IMR-90 (cell line): ENCODE results near the gene FNDC3B. TPM values are rescaled to one million over a fixed set of nuclear protein-coding genes. Genes with fewer than 3 reads are reported as not detected.

Experiments used
- ATAC-seq: fragments of 200-7000 bp; cut with Tn5 transposase; 2 replicates; pipeline ENCODE4 v1.9.1; 2020; ENCODE audit warnings: low read depth, mild to moderate bottlenecking, moderate library complexity
- BruUV-seq: library from RNA; stranded (reverse); fragments of 400-500 nt; replicated peaks from 2 replicates; lab custom pipeline; 2021; lab: Mats Ljungman, UMichigan
- CTCF ChIA-PET: fragments of 300-600 bp; formaldehyde crosslinking; extraction: SDS; loops from one replicate; lab custom pipeline; 2021; ENCODE audit warnings: antibody characterized with exemption; lab: Yijun Ruan, JAX
- POLR2A ChIA-PET: fragments of 300-600 bp; sonication (Branson Sonifier 250); formaldehyde crosslinking; loops from one replicate; lab custom pipeline; 2022; ENCODE audit warnings: antibody characterized with exemption; ENCODE audit not compliant: unreplicated experiment; lab: Charles Lee
- DNase-seq: peaks from one replicate; pipeline ENCODE4 v3.0.0; 2013
- H2AFZ ChIP-seq: replicated peaks from 2 replicates; pipeline ENCODE3; 2013; ENCODE audit warnings: low read length, mild to moderate bottlenecking; ENCODE audit not compliant: poor library complexity
- H2AK5ac ChIP-seq: 2 replicates; pipeline ENCODE4 v1.6.1; 2013; ENCODE audit warnings: low read depth, low read length, inconsistent platforms
- H2AK9ac ChIP-seq: replicated peaks from 2 replicates; pipeline ENCODE3; 2013; ENCODE audit warnings: mild to moderate bottlenecking, low read depth, low read length, moderate library complexity; ENCODE audit not compliant: poor library complexity
- H2BK120ac ChIP-seq: 2 replicates; pipeline ENCODE4 v1.6.1; 2013; ENCODE audit warnings: low read depth, low read length, inconsistent platforms
- H2BK15ac ChIP-seq: 3 replicates; pipeline ENCODE4 v1.6.1; 2013; ENCODE audit warnings: low read depth, low read length, inconsistent platforms
- H2BK20ac ChIP-seq: 2 replicates; pipeline ENCODE4 v1.6.1; 2013; ENCODE audit warnings: low read depth, mild to moderate bottlenecking, inconsistent platforms, low read length, moderate library complexity
- H2BK5ac ChIP-seq: 2 replicates; pipeline ENCODE4 v1.6.1; 2013; ENCODE audit warnings: mild to moderate bottlenecking, low read depth, low read length, inconsistent platforms; ENCODE audit not compliant: poor library complexity, severe bottlenecking
- H3K14ac ChIP-seq: replicated peaks from 2 replicates; pipeline ENCODE4 v1.6.1; 2013; ENCODE audit warnings: low read depth, low read length, inconsistent platforms
- H3K18ac ChIP-seq: 2 replicates; pipeline ENCODE4 v1.6.1; 2013; ENCODE audit warnings: low read depth, low read length, control low read depth
- H3K23ac ChIP-seq: 2 replicates; pipeline ENCODE4 v1.6.1; 2013; ENCODE audit warnings: low read depth, low read length, inconsistent platforms
- H3K27ac ChIP-seq: 2 replicates; pipeline ENCODE4 v1.5.1; 2013; ENCODE audit warnings: mild to moderate bottlenecking, control low read depth, low read length; ENCODE audit not compliant: insufficient read depth
- H3K27me3 ChIP-seq: 2 replicates; pipeline ENCODE4 v1.6.1; 2013; ENCODE audit warnings: low read length; ENCODE audit not compliant: control insufficient read depth, insufficient read depth
- H3K36me3 ChIP-seq: 2 replicates; pipeline ENCODE4 v1.6.1; 2013; ENCODE audit warnings: low read length, mixed read lengths; ENCODE audit not compliant: control insufficient read depth, insufficient read depth
- H3K4ac ChIP-seq: 2 replicates; pipeline ENCODE4 v1.6.1; 2013; ENCODE audit warnings: low read depth, low read length, inconsistent platforms
- H3K4me1 ChIP-seq: 2 replicates; pipeline ENCODE4 v1.6.1; 2013; ENCODE audit warnings: low read length, mixed read lengths; ENCODE audit not compliant: control insufficient read depth, insufficient read depth
- H3K4me2 ChIP-seq: 2 replicates; pipeline ENCODE4 v1.6.1; 2013; ENCODE audit warnings: low read depth, mild to moderate bottlenecking, control low read depth, low read length, moderate library complexity
- H3K4me3 ChIP-seq: 2 replicates; pipeline ENCODE4 v1.5.1; 2013; ENCODE audit warnings: low read depth, mild to moderate bottlenecking, control low read depth, low read length, moderate library complexity; ENCODE audit not compliant: insufficient read depth
- H3K56ac ChIP-seq: 2 replicates; pipeline ENCODE4 v1.6.1; 2013; ENCODE audit warnings: low read length, inconsistent platforms; ENCODE audit not compliant: insufficient read depth; ENCODE audit errors: extremely low read depth
- H3K79me1 ChIP-seq, 2 experiments: 2 replicates each; pipeline ENCODE4 v1.6.1; 2013; ENCODE audit warnings: low read length in 2 of 2, inconsistent platforms in 1 of 2, low read depth in 1 of 2
- H3K9ac ChIP-seq: 2 replicates; pipeline ENCODE4 v1.6.1; 2013; ENCODE audit warnings: low read depth, low read length, control low read depth
- H3K9me1 ChIP-seq: 2 replicates; pipeline ENCODE4 v1.6.1; 2013; ENCODE audit warnings: low read length, inconsistent platforms; ENCODE audit not compliant: insufficient read depth
- H3K9me3 ChIP-seq: 2 replicates; pipeline ENCODE4 v1.6.1; 2013; ENCODE audit warnings: low read length; ENCODE audit not compliant: control insufficient read depth, insufficient read depth
- H4K20me1 ChIP-seq: 2 replicates; pipeline ENCODE4 v1.6.1; 2013; ENCODE audit warnings: low read length, inconsistent platforms; ENCODE audit not compliant: insufficient read depth
- H4K5ac ChIP-seq: 2 replicates; pipeline ENCODE4 v1.6.1; 2013; ENCODE audit warnings: mild to moderate bottlenecking, low read depth, low read length, control low read depth
- H4K8ac ChIP-seq, 2 experiments: 2 replicates each; pipeline ENCODE4 v1.6.1; 2013; ENCODE audit warnings: low read depth in 2 of 2, low read length in 2 of 2, control low read depth in 1 of 2, inconsistent platforms in 1 of 2
- H4K91ac ChIP-seq: 2 replicates; pipeline ENCODE4 v1.6.1; 2013; ENCODE audit warnings: low read depth, low read length, inconsistent platforms; ENCODE audit not compliant: insufficient read depth
- BHLHE40 ChIP-seq: fragments of 150-350 bp; IDR thresholded peaks from 2 replicates; pipeline ENCODE4 v1.6.1; 2016; ENCODE audit warnings: mild to moderate bottlenecking, low read depth, low read length
- CEBPB ChIP-seq: IDR thresholded peaks from 2 replicates; pipeline ENCODE4 v1.6.1; 2012; ENCODE audit warnings: low read depth, low read length, improper control_type of control experiment
- CHD1 ChIP-seq: IDR thresholded peaks from 2 replicates; pipeline ENCODE4 v1.6.1; 2012; ENCODE audit warnings: low read depth, low read length, improper control_type of control experiment
- MAZ ChIP-seq: IDR thresholded peaks from 2 replicates; pipeline ENCODE4 v1.6.1; 2012; ENCODE audit warnings: low read depth, mild to moderate bottlenecking, low read length, improper control_type of control experiment, moderate library complexity, borderline replicate concordance
- MXI1 ChIP-seq: IDR thresholded peaks from 2 replicates; pipeline ENCODE4 v1.6.1; 2012; ENCODE audit warnings: low read depth, mild to moderate bottlenecking, low read length, moderate library complexity, borderline replicate concordance
- POLR2A ChIP-seq: IDR thresholded peaks from 2 replicates; pipeline ENCODE4 v1.6.1; 2012; ENCODE audit warnings: mild to moderate bottlenecking, low read depth, low read length
- RCOR1 ChIP-seq: IDR thresholded peaks from 2 replicates; pipeline ENCODE4 v1.6.1; 2012; ENCODE audit warnings: mild to moderate bottlenecking, low read length, improper control_type of control experiment; ENCODE audit not compliant: insufficient replicate concordance
- RFX5 ChIP-seq: IDR thresholded peaks from 2 replicates; pipeline ENCODE4 v1.8.0; 2012; ENCODE audit warnings: low read depth, mild to moderate bottlenecking, low read length, moderate library complexity
- SMC3 ChIP-seq: fragments of 150-350 bp; IDR thresholded peaks from 2 replicates; pipeline ENCODE4 v1.6.1; 2016; ENCODE audit warnings: low read depth, mild to moderate bottlenecking, antibody characterized with exemption, low read length, moderate library complexity
- WGBS, 2 experiments: methylation state at CpG; one replicate each; pipeline versions ENCODE4 v1.1.5 to v1.1.7; 2013; ENCODE audit warnings: missing lambda C conversion rate in 2 of 2; ENCODE audit not compliant: insufficient read length in 1 of 2; ENCODE audit errors: extremely low coverage in 2 of 2; 5-methylcytosine and 5-hydroxymethylcytosine counted together
- dilution Hi-C: fragments of 300-500 bp; cut with HindIII; formaldehyde crosslinking; loops from one replicate; pipeline ENCODE4 v1.14.3; 2018; ENCODE audit warnings: low sequenced_read_pairs; ENCODE audit not compliant: unreplicated experiment
- in situ Hi-C: fragments of 300-500 bp; cut with MboI; formaldehyde crosslinking; loops from 3 replicates; pipeline ENCODE4 v1.14.3; 2019; ENCODE audit warnings: low sequenced_read_pairs, inconsistent platforms, mixed read lengths
- intact Hi-C: fragments of 100-400 bp; cut with micrococcal nuclease; formaldehyde crosslinking; loops from 2 replicates; pipeline ENCODE4 v1.10.0; 2022
- polyA plus RNA-seq, 3 experiments: library from polyadenylated mRNA; depleted of rRNA; stranded (reverse); fragments of >200 nt; gene quantifications; 2 replicates each; pipeline ENCODE4 v1.2.3, GENCODE V29; 2012; ENCODE audit warnings: low replicate concordance in 1 of 3
- total RNA-seq: library from RNA; depleted of rRNA; stranded (reverse); fragments of >200 nt; gene quantifications from 2 replicates; pipeline ENCODE4 v1.2.3, GENCODE V29; 2012
- TF ChIP-seq, protein P1 (sequence below): conservative IDR thresholded peaks from 2 replicates; pipeline ENCODE4 v1.5.1; 2012; ENCODE audit warnings: mild to moderate bottlenecking, low read depth, low read length, improper control_type of control experiment
- TF ChIP-seq, protein P2 (sequence below): fragments of 150-350 bp; IDR thresholded peaks from 2 replicates; pipeline ENCODE4 v1.6.1; 2016; ENCODE audit warnings: low read depth, mild to moderate bottlenecking, low read length, moderate library complexity, borderline replicate concordance
- TF ChIP-seq, protein P3 (sequence below): fragments of 150-350 bp; IDR thresholded peaks from 2 replicates; pipeline ENCODE4 v1.6.1; 2017; ENCODE audit warnings: mild to moderate bottlenecking, antibody characterized with exemption, low read length, low read depth

The FNDC3B gene
- total and polyA plus RNA-seq, 2 of the 4 experiments (the other 2 are of a cell fraction), result 23.9 to 150 TPM

DNA sequence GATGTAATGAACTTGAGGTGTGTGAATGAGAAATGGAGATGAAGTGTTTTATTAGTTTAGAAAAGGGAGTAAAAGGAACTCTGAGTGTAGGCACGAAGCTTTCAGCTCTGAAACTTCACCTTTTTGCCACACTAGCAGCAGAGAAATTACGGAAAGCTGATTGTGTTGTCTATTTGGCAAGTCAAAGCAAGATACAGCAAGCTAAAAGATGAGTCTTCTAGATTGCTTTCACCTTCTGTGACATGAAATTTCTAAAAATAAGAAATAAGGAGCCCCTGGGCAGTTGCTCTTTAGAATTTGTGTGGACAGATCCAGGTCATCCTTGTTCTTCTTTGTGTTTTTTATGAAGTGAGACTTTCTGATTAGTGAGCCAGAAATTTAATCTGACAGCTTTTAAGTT lies 143.4 kb downstream of the FNDC3B start:
- Histone ChIP-seq H3K56ac (no peak overlapping the region), H3K27me3 (no peaks in the 10 kb centered on the region), H3K23ac (no peak overlapping the region), H2AFZ (no peak overlapping the region), H2BK120ac (no peak overlapping the region), H2BK5ac (no peak overlapping the region), H4K20me1 (peaks cover 87% of the 10 kb centered on the region), H3K36me3 (peaks cover 1% of the 10 kb centered on the region; the same call in 1 of the 2 replicates), H4K5ac (no peak overlapping the region), H3K14ac (no peak overlapping the region; the same call in 1 of the 2 replicates), H3K4me1 (peaks cover 13% of the 10 kb centered on the region), H2AK9ac (no peak overlapping the region), H3K9me1 (peaks cover 24% of the 10 kb centered on the region), H3K4ac (no peak overlapping the region), H3K27ac (no peak overlapping the region), H3K9ac (no peak overlapping the region), H3K4me3 (no peak overlapping the region), H3K79me1 (peaks cover 34 to 91% of the 10 kb centered on the region in 2 experiments), H2AK5ac (no peak overlapping the region), H2BK20ac (no peak overlapping the region), H3K9me3 (no peaks in the 10 kb centered on the region), H4K8ac (no peak overlapping the region), H3K4me2 (no peak overlapping the region), H2BK15ac (no peak overlapping the region), H3K18ac (no peak overlapping the region), H4K91ac (no peak overlapping the region)
- ChIA-PET POLR2A (no interaction called here), CTCF (no interaction called here)
- intact Hi-C loops (no loop called here), dilution Hi-C loops (no loop called here), in situ Hi-C loops (no loop called here)
- ATAC-seq (no peak), DNase-seq (no peak)
- WGBS, 2 experiments, result no CpG with 5 or more reads among the region's 2 CpGs
- no TSS peak for BruUV-seq
- TF ChIP-seq CEBPB (no peak), MAZ (no peak), CHD1 (no peak), RCOR1 (no peak), SMC3 (no peak), POLR2A (no peak), RFX5 (no peak), MXI1 (no peak), BHLHE40 (no peak)
- TF ChIP-seq, protein P1, sequence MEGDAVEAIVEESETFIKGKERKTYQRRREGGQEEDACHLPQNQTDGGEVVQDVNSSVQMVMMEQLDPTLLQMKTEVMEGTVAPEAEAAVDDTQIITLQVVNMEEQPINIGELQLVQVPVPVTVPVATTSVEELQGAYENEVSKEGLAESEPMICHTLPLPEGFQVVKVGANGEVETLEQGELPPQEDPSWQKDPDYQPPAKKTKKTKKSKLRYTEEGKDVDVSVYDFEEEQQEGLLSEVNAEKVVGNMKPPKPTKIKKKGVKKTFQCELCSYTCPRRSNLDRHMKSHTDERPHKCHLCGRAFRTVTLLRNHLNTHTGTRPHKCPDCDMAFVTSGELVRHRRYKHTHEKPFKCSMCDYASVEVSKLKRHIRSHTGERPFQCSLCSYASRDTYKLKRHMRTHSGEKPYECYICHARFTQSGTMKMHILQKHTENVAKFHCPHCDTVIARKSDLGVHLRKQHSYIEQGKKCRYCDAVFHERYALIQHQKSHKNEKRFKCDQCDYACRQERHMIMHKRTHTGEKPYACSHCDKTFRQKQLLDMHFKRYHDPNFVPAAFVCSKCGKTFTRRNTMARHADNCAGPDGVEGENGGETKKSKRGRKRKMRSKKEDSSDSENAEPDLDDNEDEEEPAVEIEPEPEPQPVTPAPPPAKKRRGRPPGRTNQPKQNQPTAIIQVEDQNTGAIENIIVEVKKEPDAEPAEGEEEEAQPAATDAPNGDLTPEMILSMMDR, result no peak
- TF ChIP-seq, protein P2, sequence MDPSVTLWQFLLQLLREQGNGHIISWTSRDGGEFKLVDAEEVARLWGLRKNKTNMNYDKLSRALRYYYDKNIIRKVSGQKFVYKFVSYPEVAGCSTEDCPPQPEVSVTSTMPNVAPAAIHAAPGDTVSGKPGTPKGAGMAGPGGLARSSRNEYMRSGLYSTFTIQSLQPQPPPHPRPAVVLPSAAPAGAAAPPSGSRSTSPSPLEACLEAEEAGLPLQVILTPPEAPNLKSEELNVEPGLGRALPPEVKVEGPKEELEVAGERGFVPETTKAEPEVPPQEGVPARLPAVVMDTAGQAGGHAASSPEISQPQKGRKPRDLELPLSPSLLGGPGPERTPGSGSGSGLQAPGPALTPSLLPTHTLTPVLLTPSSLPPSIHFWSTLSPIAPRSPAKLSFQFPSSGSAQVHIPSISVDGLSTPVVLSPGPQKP, result no peak
- TF ChIP-seq, protein P3, sequence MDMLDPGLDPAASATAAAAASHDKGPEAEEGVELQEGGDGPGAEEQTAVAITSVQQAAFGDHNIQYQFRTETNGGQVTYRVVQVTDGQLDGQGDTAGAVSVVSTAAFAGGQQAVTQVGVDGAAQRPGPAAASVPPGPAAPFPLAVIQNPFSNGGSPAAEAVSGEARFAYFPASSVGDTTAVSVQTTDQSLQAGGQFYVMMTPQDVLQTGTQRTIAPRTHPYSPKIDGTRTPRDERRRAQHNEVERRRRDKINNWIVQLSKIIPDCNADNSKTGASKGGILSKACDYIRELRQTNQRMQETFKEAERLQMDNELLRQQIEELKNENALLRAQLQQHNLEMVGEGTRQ, result no peak
